Activated CD8-positive, alpha-beta memory T cell treated with anti-CD3 and anti-CD28 coated beads, Interleukin-2, amount 50 U/mL, for 1 hour (primary cell): ENCODE results near the gene ARHGAP15.

Experiments used
- DNase-seq: peaks from one replicate; pipeline ENCODE4 v3.0.0-alpha.2; 2020; ENCODE audit errors: extremely low read depth

The ARHGAP15 gene

DNA sequence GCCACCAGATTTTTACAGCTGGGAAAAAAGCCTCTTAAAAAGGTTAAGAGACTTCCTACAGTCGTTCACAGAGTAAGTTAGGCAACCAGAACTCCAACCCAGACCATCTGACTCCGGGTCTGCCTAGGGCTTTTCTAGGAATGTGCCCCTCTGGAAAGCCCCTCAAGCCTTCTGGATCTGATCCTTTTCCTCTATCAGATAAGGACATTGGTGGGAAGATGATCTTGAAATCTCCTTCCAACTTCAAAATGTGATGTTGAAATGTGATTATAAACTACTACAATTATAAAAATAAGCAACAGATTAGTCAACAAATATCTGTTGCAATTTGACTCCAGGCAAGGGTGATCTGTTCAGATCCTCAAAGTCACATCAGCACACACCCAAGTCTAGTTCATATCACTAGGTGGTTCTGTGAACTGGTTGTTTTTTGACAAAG lies 270.4 kb downstream of the ARHGAP15 start:
- DNase-seq = no peak

DNA sequence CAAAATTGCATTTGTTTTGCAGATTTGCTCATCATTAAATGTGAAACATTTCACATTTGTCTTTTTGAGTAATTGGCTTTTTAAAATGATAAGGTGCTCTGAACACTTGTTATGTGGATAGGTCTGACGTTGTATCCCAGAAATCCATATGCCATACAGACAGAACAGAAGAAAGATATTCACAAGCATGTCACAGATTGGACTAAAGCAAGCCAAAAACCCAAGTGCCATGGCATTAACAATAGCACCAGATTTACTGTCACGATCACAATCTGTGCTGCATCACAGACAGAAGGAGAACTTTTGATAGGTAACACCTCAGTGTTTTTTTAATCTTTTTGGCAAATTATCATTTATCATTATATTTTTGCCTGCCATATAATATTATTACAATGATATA lies 272.6 kb downstream of the ARHGAP15 start:
- no peak for DNase-seq

DNA sequence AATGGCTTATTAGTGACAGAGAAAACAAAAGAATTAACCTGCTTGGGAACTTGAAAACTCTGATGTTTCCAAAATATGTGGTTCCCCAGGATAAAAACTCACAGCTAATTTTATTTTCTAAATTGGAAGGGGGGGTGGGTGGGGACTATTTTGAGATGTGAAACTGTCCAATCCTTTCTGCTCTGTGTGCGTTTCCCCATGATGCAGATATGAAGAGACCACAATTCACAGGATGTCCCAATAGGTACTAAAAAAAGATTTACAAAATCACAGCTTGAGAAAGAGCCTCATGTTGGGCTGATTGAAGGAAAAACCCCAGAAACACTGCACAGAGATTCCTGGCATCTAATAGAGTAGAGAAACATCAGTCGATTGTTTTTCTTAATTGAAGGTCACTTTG lies 273.2 kb downstream of the ARHGAP15 start:
- DNase-seq = no peak

DNA sequence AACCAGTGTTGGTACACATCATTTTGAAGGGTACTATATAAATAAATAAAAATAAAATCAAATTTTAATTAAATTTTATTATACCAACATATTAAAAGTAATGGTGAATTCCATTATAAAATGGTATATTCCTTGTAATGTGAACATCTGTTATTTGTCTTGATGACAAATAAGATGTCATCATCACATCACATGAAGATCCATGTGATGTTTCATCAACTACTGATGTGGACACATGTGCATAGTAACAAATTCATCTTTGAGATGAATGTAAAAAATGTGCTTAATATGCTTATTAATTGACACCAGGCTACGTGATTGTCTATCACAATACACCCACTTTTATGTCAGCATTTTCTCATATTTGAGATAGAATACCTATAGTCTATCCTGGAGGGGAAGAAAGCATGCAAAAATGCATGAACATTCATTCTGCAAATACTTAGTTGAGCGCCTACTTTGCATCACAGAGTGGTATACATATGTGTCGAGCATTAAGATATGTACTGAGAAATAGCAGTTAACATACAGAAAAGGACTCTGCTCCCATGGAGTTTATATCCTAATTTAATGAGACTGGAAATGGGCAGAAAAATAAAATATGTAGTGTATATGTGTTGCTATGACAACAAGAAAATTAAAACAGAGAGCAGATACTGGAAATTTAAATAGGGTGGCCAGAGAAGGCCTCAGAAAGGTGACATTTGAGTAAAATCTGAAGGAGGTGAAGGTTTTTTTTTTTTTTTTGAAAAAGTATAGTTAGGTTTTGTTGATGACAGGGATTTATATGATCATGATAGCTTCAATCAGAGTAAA lies 281.1 kb downstream of the ARHGAP15 start:
- no peak for DNase-seq

- DNase-seq = no peak
These were observed 286.4 kb downstream of the ARHGAP15 start for GRCh38 chr2:143415571-143415970.

- DNase-seq = no peak
These were observed 288.2 kb downstream of the ARHGAP15 start for GRCh38 chr2:143417428-143417827.

GRCh38 chr2:143420313-143420712 lies 291.1 kb downstream of the ARHGAP15 start:
- no peak for DNase-seq

DNA sequence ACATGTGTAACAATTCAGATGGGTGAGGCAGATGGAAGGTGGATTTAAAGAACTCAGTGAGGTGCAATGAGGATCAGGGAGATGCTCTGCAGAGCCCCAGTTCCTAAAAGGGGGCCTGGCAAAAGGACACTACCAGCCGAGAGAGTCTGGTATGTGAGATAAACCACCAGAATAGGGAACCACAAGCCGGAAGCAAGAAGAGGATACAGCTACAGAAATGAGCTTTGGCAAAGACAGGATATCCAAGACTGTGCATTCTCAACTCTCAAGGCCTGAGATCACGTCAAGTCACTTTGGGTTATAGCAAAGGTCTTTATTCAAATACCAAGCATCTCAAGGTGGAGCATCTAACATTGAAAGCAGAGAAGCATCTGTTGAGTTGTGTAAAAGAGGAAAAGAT lies 293.5 kb downstream of the ARHGAP15 start:
- no peak for DNase-seq

GRCh38 chr2:143425896-143426295 lies 296.7 kb downstream of the ARHGAP15 start:
- no peak for DNase-seq

GRCh38 chr2:143426296-143426695 lies 297.1 kb downstream of the ARHGAP15 start:
- DNase-seq = no peak

DNA sequence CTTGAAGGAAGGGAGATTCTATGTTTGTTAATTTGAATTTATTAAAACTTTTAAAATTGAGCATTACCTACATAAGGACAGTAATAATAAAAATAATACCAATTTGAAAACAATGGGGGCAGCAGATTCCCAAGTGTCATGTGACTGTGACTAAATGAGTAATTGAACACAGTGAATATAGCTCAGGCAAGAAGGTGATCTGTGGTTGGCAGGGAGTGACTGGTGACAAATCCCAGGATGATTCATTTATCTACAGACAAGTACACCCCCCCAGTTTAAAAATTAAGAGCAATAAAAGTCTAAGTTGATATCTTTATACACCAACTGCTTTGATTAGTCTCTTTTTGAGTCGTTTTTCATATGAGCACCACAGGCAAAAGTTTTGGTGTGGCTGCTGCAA lies 299.5 kb downstream of the ARHGAP15 start:
- DNase-seq = no peak

- no peak for DNase-seq
These were observed 300.9 kb downstream of the ARHGAP15 start for GRCh38 chr2:143429932-143430679.

GRCh38 chr2:143431316-143431715 lies 302.1 kb downstream of the ARHGAP15 start:
- DNase-seq = no peak

- DNase-seq = no peak
These were observed 304.0 kb downstream of the ARHGAP15 start for GRCh38 chr2:143433251-143433650.

- no peak for DNase-seq
These were observed 304.6 kb downstream of the ARHGAP15 start for GRCh38 chr2:143433840-143434239.

- DNase-seq = no peak
These were observed 305.2 kb downstream of the ARHGAP15 start for GRCh38 chr2:143434445-143434844.

- DNase-seq = no peak
These were observed 305.9 kb downstream of the ARHGAP15 start for GRCh38 chr2:143435131-143435530.

DNA sequence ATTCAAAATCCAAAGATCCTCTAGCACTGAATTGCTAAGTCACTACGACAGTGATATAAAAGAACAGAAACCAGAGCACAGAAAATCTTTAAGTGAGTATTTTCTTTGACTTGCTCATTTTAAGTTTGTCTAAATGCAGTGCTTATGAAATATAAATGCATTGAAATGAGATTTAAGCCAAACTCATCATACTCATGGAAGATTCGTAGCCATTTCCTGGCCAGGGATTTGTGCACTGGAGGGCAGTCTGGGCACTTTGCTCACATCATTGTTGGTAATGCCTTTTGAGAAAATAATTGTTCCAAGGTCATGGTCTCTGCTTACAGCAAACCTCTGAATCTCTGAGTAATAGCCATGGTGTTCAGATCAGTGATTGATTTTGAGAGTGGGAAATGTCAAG lies 307.7 kb downstream of the ARHGAP15 start:
- no peak for DNase-seq

DNA sequence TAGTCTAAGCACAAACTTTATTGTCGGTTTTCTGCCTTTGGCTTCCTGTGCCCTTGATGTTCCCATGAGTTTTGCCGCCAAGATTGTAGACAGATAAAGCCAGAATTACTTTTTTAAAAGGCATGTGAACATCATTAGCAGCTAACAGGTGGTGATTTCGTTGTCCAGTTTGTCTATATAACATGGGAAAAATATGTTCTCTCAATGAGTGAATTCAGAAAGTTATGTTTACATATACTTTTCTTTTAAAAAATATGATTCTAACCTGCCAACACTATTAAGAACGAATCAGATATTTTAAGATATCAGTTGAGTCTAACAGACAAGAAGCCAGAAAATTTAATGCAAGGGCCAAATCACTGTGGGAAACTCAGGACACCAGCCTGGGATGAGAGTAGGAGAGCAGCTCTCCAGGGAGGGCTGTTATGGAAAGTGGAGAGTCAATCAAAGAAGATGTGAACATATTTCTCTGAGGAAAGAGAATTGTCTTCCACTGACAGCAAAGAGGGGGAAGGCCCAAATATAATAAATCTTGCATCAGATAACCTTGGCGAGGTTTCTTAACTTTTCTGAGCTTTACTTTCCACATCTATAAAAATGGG lies 311.3 kb downstream of the ARHGAP15 start:
- no peak for DNase-seq

DNA sequence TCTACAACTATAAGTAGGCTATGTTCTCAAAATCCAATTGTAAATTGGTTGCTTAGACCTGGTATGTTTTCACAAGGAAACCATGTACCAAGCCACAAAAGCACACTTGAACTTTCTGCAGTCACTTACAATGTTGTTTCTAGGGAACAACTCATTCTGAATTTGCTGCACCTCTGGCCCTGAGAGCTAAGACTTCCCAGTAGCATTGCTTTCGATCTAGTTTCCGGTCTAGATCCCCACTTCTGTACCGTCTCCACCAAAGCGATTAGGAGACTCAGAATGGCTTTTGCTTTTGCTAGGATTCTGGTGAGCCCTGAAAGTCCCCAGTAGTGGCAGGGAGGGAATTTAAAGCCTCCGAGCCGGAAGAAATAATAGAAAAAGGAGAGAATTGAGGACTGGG lies 313.0 kb downstream of the ARHGAP15 start:
- no peak for DNase-seq

DNA sequence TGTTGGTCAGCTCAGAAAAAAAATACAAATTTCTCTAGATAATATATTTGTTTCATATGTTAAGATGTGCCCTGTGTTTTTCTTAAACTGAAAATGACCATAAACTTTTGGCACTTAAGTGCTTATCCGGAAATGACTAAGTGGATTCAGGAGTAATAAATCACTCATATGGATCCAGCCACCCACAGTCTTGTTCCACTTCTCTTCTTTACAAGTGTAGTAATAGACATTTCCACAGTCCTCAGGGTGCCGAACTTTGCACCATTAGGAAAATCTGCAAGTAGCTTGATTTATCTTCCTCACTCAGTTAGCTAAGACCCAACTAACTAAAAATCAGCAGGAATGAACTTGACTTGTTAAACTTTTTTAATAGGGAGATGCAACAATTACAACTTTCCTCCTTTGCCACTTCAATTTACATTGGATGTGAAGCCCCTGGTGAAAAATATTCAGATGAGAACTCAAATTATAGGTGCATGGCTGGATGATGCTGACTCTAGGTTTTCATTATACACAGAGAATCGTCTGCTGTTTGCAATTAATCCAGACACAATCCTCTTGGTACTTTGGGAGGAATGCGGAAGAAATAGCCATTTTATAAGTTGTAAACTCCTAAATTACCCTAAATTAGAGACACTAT lies 322.5 kb downstream of the ARHGAP15 start:
- no peak for DNase-seq

DNA sequence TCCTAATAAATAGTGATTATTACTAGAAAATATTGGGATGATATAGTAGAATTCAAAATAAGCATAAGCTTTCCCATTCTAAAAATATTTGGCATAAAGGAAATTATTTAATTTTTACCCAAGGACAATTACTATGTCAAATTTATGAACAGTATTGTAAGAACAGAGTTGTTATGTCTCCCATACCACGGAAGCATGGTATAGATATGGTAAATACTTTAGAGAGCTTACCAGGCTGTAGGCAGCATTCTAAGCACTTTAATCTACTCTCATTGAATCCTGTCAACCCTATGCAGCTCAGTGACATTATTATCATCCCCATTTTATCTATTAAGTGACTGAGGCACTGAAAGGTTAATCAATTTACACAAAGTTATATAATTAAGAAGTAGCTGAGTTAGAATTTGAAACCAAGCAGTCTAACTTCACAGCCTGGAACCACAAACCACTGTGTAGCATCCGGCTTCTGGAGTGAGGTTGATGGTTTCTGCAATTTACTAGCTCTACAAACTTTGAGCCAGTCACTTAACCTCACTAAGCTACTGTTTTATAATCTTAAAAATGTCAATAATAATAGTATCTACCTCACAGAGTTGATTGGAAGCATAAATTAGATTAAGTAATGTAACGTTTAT lies 323.7 kb downstream of the ARHGAP15 start:
- no peak for DNase-seq
